Activated T-helper 2 cell treated with anti-CD3 and anti-CD28 coated beads, Interferon-gamma antibody, Interleukin-2, Interleukin-4, amounts not matched to agents 10 μg/mL and 5 μg/mL and 100 μg/mL, durations not matched to agents 14 hours and 24 hours and 36 hours (primary cell): ENCODE results near the gene ZNF830. TPM values are rescaled to one million over a fixed set of nuclear protein-coding genes. Genes with fewer than 3 reads are reported as not detected.
A peak's percentile ranks its signal among the peaks of the same experiment; 100 is the strongest.
"Not testable (repeated sequence)": the region's sequence is repeated elsewhere in the genome, so short reads cannot be mapped to it uniquely, and the experiment has no call there.

Experiments
- DNase-seq: peaks from one replicate; pipeline ENCODE4 v3.0.0; 2021; ENCODE audit warnings: low spot score
- H3K27ac Mint-ChIP-seq: one replicate; pipeline ENCODE4 v1.8.0; 2021; ENCODE audit warnings: mixed read lengths
- H3K27me3 Mint-ChIP-seq: one replicate; pipeline ENCODE4 v1.8.0; 2021; ENCODE audit warnings: low read depth, mixed read lengths
- H3K36me3 Mint-ChIP-seq: one replicate; pipeline ENCODE4 v1.8.0; 2021; ENCODE audit warnings: low read depth, mixed read lengths
- H3K4me1 Mint-ChIP-seq: one replicate; pipeline ENCODE4 v1.8.0; 2021; ENCODE audit warnings: low read depth, mixed read lengths
- H3K4me3 Mint-ChIP-seq: one replicate; pipeline ENCODE4 v1.8.0; 2021; ENCODE audit warnings: low read depth, mild to moderate bottlenecking, moderate library complexity, mixed read lengths
- H3K9me3 Mint-ChIP-seq: one replicate; pipeline ENCODE4 v1.8.0; 2021; ENCODE audit warnings: mixed read lengths
- intact Hi-C: fragments of 100-400 bp; cut with micrococcal nuclease; formaldehyde crosslinking; loops from one replicate; pipeline ENCODE4 v1.15.1; 2023
- total RNA-seq: library from RNA; stranded (reverse); gene quantifications from 2 replicates; pipeline ENCODE4 v1.2.3, GENCODE V29; 2022

The ZNF830 gene
- total RNA-seq, 1 donor from 2014 or later, result 24.9 TPM

DNA sequence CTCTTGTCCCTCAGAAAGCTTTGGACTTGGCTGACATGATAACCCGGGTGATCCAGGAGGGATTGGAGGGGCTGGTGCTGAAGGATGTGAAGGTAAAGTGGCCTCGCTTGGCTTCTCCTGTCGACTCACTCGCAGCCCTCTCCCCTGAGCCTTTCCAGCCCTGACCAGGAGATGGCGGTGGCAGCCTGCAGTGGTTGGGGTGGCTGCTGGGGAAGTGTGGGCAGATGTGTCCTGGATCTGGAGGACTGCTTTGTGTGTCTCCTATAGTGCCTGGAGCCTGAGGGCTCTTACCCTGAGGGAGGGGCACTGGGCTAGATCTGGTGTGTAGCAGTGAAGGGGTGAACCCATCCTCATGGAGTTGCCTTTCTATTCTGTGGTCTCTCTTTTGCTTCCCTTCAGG lies 36.9 kb downstream of the ZNF830 start:
- Mint-ChIP-seq H3K4me3 (no peak overlapping the region), H3K36me3 (peaks cover 68% of the 10 kb centered on the region), H3K9me3 (no peaks in the 10 kb centered on the region), H3K27ac (peak overlapping the region; percentile 57), H3K27me3 (no peaks in the 10 kb centered on the region), H3K4me1 (peaks cover 6% of the 10 kb centered on the region)
- peak; percentile 70 for DNase-seq
- intact Hi-C loops, result loop anchor here (1.0 kb wide), 2 partner anchors 91 to 121 kb away; partner anchors contain the start of gene RAD51D

DNA sequence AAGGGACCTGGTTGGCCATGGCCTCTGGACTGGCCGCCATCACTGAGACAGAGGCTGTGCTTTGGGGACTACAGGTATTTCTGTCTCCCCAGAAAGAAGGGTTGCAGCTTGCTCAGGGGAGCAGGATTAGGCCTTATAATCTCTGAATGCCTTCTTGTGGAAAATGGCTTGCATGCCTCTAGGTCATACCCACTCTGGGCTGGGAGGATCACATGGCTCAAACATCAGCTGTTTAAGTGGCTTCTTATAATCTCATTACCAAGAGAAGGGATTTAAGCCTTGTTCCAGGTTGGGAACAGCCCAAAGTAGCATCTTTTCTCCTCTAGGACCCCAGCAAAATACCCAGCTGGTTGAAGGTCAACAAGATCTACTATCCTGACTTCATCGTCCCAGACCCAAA lies 38.1 kb downstream of the ZNF830 start:
- intact Hi-C loops, result no loop called here
- peaks cover 6% of the 10 kb centered on the region for H3K4me1 Mint-ChIP-seq
- no peaks in the 10 kb centered on the region for H3K9me3 Mint-ChIP-seq
- peaks cover 68% of the 10 kb centered on the region for H3K36me3 Mint-ChIP-seq
- no peak for DNase-seq
- no peak overlapping the region for H3K27ac Mint-ChIP-seq
- no peak overlapping the region for H3K4me3 Mint-ChIP-seq
- H3K27me3 Mint-ChIP-seq, result no peaks in the 10 kb centered on the region

- H3K9me3 Mint-ChIP-seq, DNase-seq, H3K4me3 Mint-ChIP-seq, intact Hi-C loops, H3K4me1 Mint-ChIP-seq, H3K27ac Mint-ChIP-seq, H3K27me3 Mint-ChIP-seq: not testable (repeated sequence)
- peaks cover 70% of the 10 kb centered on the region for H3K36me3 Mint-ChIP-seq
These were observed 39.6 kb downstream of the ZNF830 start for GRCh38 chr17:35000965-35001364.

DNA sequence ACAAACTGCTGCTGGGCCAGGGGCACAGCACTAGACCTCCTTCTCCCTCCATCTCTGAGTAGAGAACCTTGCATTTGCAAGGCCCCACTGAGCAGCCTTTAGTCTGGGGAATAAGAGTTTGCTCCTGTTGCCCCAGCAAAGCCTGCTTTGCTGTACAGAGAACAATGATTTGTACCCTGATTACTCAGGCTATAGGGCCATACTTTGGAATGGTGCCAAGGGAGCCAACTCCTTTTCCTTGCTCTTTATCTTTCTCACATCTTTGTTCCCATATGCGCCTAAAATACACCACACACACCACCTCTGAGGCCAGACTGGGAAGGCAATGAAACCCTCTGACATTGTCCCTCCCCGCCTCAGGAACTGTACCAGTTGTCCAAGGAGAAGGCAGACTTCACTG lies 40.2 kb downstream of the ZNF830 start:
- Mint-ChIP-seq H3K4me1 (peaks cover 6% of the 10 kb centered on the region), H3K27ac (no peak overlapping the region), H3K36me3 (peaks cover 64% of the 10 kb centered on the region), H3K27me3 (no peaks in the 10 kb centered on the region), H3K9me3 (no peaks in the 10 kb centered on the region), H3K4me3 (no peak overlapping the region)
- no peak for DNase-seq
- intact Hi-C loops, result no loop called here

GRCh38 chr17:35002876-35003551 lies 41.7 kb downstream of the ZNF830 start:
- peaks cover 4% of the 10 kb centered on the region for H3K4me1 Mint-ChIP-seq
- intact Hi-C loops, result no loop called here
- H3K4me3 Mint-ChIP-seq, result no peak overlapping the region
- no peak overlapping the region for H3K27ac Mint-ChIP-seq
- peaks cover 68% of the 10 kb centered on the region for H3K36me3 Mint-ChIP-seq
- no peaks in the 10 kb centered on the region for H3K27me3 Mint-ChIP-seq
- DNase-seq, result no peak
- no peaks in the 10 kb centered on the region for H3K9me3 Mint-ChIP-seq

DNA sequence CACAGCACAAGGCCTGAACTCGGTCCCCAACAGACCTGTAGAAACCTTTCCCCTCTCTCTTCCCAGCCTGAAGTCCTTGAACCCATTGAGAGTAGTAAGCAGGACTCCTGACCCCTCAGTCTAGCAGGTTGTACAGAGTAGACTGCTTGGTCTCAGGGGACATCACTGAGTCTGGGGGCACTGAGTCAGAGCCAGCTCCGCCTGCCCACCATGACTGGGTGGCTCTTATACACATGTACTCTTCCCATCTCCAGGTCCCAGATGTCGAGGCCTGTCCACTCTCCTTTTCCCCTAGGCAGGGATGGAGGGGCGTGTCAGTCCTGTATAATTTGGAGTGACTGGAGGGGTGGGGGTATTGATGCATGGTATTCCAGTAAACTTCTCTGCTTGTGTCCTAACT lies 42.4 kb downstream of the ZNF830 start:
- peaks cover 66% of the 10 kb centered on the region for H3K36me3 Mint-ChIP-seq
- intact Hi-C loops, result no loop called here
- no peak overlapping the region for H3K27ac Mint-ChIP-seq
- no peaks in the 10 kb centered on the region for H3K27me3 Mint-ChIP-seq
- no peak overlapping the region for H3K4me3 Mint-ChIP-seq
- no peaks in the 10 kb centered on the region for H3K4me1 Mint-ChIP-seq
- no peak for DNase-seq
- no peaks in the 10 kb centered on the region for H3K9me3 Mint-ChIP-seq

DNA sequence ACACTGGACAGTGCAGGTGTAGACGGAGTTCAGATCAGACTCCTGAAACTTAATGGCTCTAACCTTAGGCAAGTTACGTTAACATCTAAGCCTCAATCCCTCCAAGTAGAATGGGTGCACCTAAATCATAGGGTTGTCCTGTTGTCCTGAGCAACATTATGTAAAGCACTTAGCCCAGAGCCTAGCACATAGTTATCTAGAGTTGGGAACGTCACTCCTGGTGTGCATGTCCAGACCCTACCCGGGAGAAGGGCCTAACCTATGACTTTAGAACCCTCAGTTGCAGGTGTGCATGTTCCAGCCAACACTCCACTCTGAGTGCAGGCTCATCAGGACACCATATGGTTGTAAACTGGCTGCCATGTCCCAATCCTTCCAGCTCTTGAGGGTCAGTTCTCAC lies 45.0 kb downstream of the ZNF830 start:
- Mint-ChIP-seq H3K9me3 (no peaks in the 10 kb centered on the region), H3K27ac (no peak overlapping the region), H3K4me3 (no peak overlapping the region), H3K36me3 (peaks cover 70% of the 10 kb centered on the region), H3K27me3 (no peaks in the 10 kb centered on the region), H3K4me1 (no peaks in the 10 kb centered on the region)
- intact Hi-C loops, result no loop called here
- no peak for DNase-seq

- DNase-seq, result no peak
- Mint-ChIP-seq H3K9me3 (no peaks in the 10 kb centered on the region), H3K27ac (no peak overlapping the region), H3K36me3 (peaks cover 69% of the 10 kb centered on the region), H3K4me3 (no peak overlapping the region), H3K27me3 (no peaks in the 10 kb centered on the region), H3K4me1 (no peaks in the 10 kb centered on the region)
- intact Hi-C loops, result no loop called here
These were observed 45.6 kb downstream of the ZNF830 start for GRCh38 chr17:35006961-35007360.

GRCh38 chr17:35010093-35010492 lies 48.8 kb downstream of the ZNF830 start:
- Mint-ChIP-seq H3K27ac (no peak overlapping the region), H3K9me3 (no peaks in the 10 kb centered on the region), H3K27me3 (no peaks in the 10 kb centered on the region), H3K36me3 (peaks cover 61% of the 10 kb centered on the region), H3K4me3 (no peak overlapping the region), H3K4me1 (no peaks in the 10 kb centered on the region)
- no peak for DNase-seq
- intact Hi-C loops, result no loop called here

DNA sequence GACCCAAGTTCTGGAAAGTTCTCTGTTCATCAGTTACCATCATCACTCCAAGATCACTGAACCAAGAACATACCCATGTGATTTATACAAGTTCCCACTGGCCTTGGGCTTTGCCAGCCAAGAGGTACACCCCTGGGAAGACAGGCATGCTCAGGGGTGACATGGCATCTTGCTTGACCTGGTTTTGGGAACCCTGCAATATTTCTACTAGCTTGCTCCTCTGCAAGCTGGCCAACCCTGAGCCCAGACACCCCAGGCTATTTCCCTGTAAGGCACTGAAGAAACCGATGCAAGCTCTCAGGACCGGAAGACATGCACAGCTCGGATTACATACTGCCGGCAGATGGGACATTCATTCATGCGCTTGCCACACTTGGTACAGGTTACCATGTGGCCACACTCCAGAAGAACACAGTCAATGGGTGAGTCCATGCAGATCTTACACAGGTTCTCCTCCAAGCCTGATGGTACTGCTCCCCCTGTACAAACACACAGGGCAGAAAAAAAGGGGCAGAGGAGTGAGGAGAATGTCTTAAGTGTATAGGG lies 50.4 kb downstream of the ZNF830 start:
- H3K9me3 Mint-ChIP-seq, result no peaks in the 10 kb centered on the region
- no peak for DNase-seq
- peaks cover 68% of the 10 kb centered on the region for H3K36me3 Mint-ChIP-seq
- no peak overlapping the region for H3K4me3 Mint-ChIP-seq
- intact Hi-C loops, result no loop called here
- H3K27ac Mint-ChIP-seq, result no peak overlapping the region
- no peaks in the 10 kb centered on the region for H3K4me1 Mint-ChIP-seq
- no peaks in the 10 kb centered on the region for H3K27me3 Mint-ChIP-seq

Other genes with a start within 250 kb of the ZNF830 start
- gene CCT6B, start 80 bp upstream of the ZNF830 start, total RNA-seq, result 1.4 and 1.5 TPM in 2 replicates
- 56.3 and 65.7 TPM in 2 replicates for gene LIG3, start 19.0 kb downstream of the ZNF830 start, total RNA-seq
- 21.3 and 25.4 TPM in 2 replicates for gene RFFL, start 102.2 kb downstream of the ZNF830 start, total RNA-seq
- 29.5 and 31.9 TPM in 2 replicates for gene RAD51D, start 158.3 kb downstream of the ZNF830 start, total RNA-seq
- gene FNDC8, start 160.1 kb downstream of the ZNF830 start, total RNA-seq, result not detected in 2 replicates
- gene NLE1, start 180.8 kb downstream of the ZNF830 start, total RNA-seq, result 38.8 and 40.6 TPM in 2 replicates
- not detected in 2 replicates for gene UNC45B, start 186.3 kb downstream of the ZNF830 start, total RNA-seq
- not detected in 2 replicates for gene SLC35G3, start 232.9 kb downstream of the ZNF830 start, total RNA-seq